Neural progenitor cell (in vitro differentiated cells): Measurements from ENCODE around the gene ALK.

ENCODE experiments used
- CTCF ChIP-seq: fragments of 200-600 bp; sonication (generic); IDR thresholded peaks from 2 replicates; pipeline ENCODE4 v1.5.1; 2017; ENCODE audit warnings: antibody characterized with exemption, mild to moderate bottlenecking
- EZH2phosphoT487 ChIP-seq: fragments of 200-600 bp; sonication (generic); IDR thresholded peaks from 2 replicates; pipeline ENCODE4 v1.6.1; 2017; ENCODE audit warnings: antibody characterized with exemption

GRCh38 chr2:29719639-29720038 lies 201.7 kb downstream of the ALK start:
- no peak for TF ChIP-seq CTCF
- TF ChIP-seq EZH2phosphoT487 = no peak
